Neural crest cell (in vitro differentiated cells): ENCODE data around the gene FEV. TPM values are rescaled to one million over a fixed set of nuclear protein-coding genes. Genes with fewer than 3 reads are reported as not detected.

Source experiments
- DNase-seq: peaks from one replicate; pipeline ENCODE4 v3.0.0; 2021; ENCODE audit warnings: low read depth, mixed read lengths, low spot score
- H3K27ac Mint-ChIP-seq: one replicate; pipeline ENCODE4 v1.8.0; 2021; ENCODE audit warnings: mild to moderate bottlenecking, mixed read lengths; ENCODE audit not compliant: unreplicated experiment
- H3K27me3 Mint-ChIP-seq: 2 replicates; pipeline ENCODE4 v1.8.0; 2021; ENCODE audit warnings: low read depth, mild to moderate bottlenecking, mixed read lengths
- H3K36me3 Mint-ChIP-seq: 2 replicates; pipeline ENCODE4 v1.8.0; 2021; ENCODE audit warnings: low read depth, mild to moderate bottlenecking, mixed read lengths
- H3K4me1 Mint-ChIP-seq: 2 replicates; pipeline ENCODE4 v1.8.0; 2021; ENCODE audit warnings: mixed read lengths
- H3K4me3 Mint-ChIP-seq: one replicate; pipeline ENCODE4 v1.8.0; 2021; ENCODE audit warnings: mild to moderate bottlenecking, mixed read lengths
- H3K9me3 Mint-ChIP-seq: 2 replicates; pipeline ENCODE4 v1.8.0; 2021; ENCODE audit warnings: mixed read lengths
- CTCF ChIP-seq: fragments of 200-600 bp; sonication (generic); conservative IDR thresholded peaks from 2 replicates; pipeline ENCODE4 v1.5.0; 2021; ENCODE audit warnings: antibody characterized with exemption, mild to moderate bottlenecking
- total RNA-seq: library from RNA; stranded (reverse); gene quantifications from 2 replicates; pipeline ENCODE4 v1.2.1, GENCODE V29; 2021

The FEV gene
- total RNA-seq, 1 donor from 2014 or later: not detected

GRCh38 chr2:218995972-218996711, 11.2 kb upstream of the FEV start:
- DNase-seq: peak; percentile 97
- Mint-ChIP-seq H3K9me3 (no peaks in the 10 kb centered on the region), H3K36me3 (no peaks in the 10 kb centered on the region), H3K27me3 (peaks cover 96% of the 10 kb centered on the region), H3K27ac (no peak overlapping the region), H3K4me1 (no peaks in the 10 kb centered on the region), H3K4me3 (peak overlapping the region; percentile 79)
- peak; percentile 91 for TF ChIP-seq CTCF

- H3K27ac Mint-ChIP-seq: no peak overlapping the region
- peaks cover 96% of the 10 kb centered on the region for H3K27me3 Mint-ChIP-seq
- no peaks in the 10 kb centered on the region for H3K9me3 Mint-ChIP-seq
- TF ChIP-seq CTCF: no peak
- H3K4me3 Mint-ChIP-seq: no peak overlapping the region
- H3K4me1 Mint-ChIP-seq: no peaks in the 10 kb centered on the region
- no peaks in the 10 kb centered on the region for H3K36me3 Mint-ChIP-seq
- no peak for DNase-seq
Measured at GRCh38 chr2:218995561-218995960, 10.6 kb upstream of the FEV start.

GRCh38 chr2:218993345-218994315, 8.6 kb upstream of the FEV start, which contains the start of gene CRYBA2:
TSS of gene CRYBA2 (minus strand) at chr2:218993422. CDS start at chr2:218993176, 246 bp downstream.
- peaks cover 96% of the 10 kb centered on the region for H3K27me3 Mint-ChIP-seq

GRCh38 chr2:218992703-218993344, 7.8 kb upstream of the FEV start:
- Mint-ChIP-seq H3K36me3 (no peaks in the 10 kb centered on the region), H3K27me3 (peaks cover 96% of the 10 kb centered on the region), H3K9me3 (no peaks in the 10 kb centered on the region), H3K4me1 (no peaks in the 10 kb centered on the region), H3K27ac (no peak overlapping the region), H3K4me3 (no peak overlapping the region)
- no peak for DNase-seq
- TF ChIP-seq CTCF: no peak

More at GRCh38 chr2:218993345-218994315, 8.6 kb upstream of the FEV start, which contains the start of gene CRYBA2:
- TF ChIP-seq CTCF: peak; percentile 27
- no peak within 1 kb of the TSS for H3K27ac Mint-ChIP-seq
- H3K36me3 Mint-ChIP-seq: no peaks in the 10 kb centered on the region
- H3K4me3 Mint-ChIP-seq: no peak within 1 kb of the TSS
- DNase-seq: no peak
- no peaks in the 10 kb centered on the region for H3K4me1 Mint-ChIP-seq
- no peaks in the 10 kb centered on the region for H3K9me3 Mint-ChIP-seq

GRCh38 chr2:218992196-218992595, 7.2 kb upstream of the FEV start:
- Mint-ChIP-seq H3K27me3 (peaks cover 96% of the 10 kb centered on the region), H3K9me3 (no peaks in the 10 kb centered on the region), H3K27ac (no peak overlapping the region), H3K4me3 (no peak overlapping the region), H3K4me1 (no peaks in the 10 kb centered on the region), H3K36me3 (no peaks in the 10 kb centered on the region)
- no peak for DNase-seq
- no peak for TF ChIP-seq CTCF
